Cardiac septum (tissue), 1 donor: ENCODE measurements around the gene MAPK13. TPM values are rescaled to one million over a fixed set of nuclear protein-coding genes. Genes with fewer than 3 reads are reported as not detected.
"Not testable (repeated sequence)": the region's sequence is repeated elsewhere in the genome, so short reads cannot be mapped to it uniquely, and the experiment has no call there.

Experiments used
- DNase-seq: peaks from one replicate; pipeline ENCODE4 v3.0.0-alpha.2; 2020; ENCODE audit warnings: low spot score
- intact Hi-C: fragments of 100-400 bp; cut with DNase I; formaldehyde crosslinking; loops from one replicate; pipeline ENCODE4 v1.14.0; 2022
- total RNA-seq: library from RNA; stranded (reverse); fragmentation: NEBNext Ultra II Directional; extraction: Animal tissue kit (Norgen Biotek cat#: 25700); gene quantifications from one replicate; pipeline ENCODE4 v1.2.1, GENCODE V29; 2021
- donor health status: DM: no; HTN: no; CAD: no.

MAPK13 gene
- total RNA-seq, 1 donor from 2014 or later = 1.6 TPM

GRCh38 chr6:36125575-36125974 is 4.7 kb upstream of the MAPK13 start:
- intact Hi-C loops = no loop called here
- DNase-seq = no peak

GRCh38 chr6:36126121-36126520 is 4.2 kb upstream of the MAPK13 start:
- intact Hi-C loops = no loop called here
- DNase-seq = no peak

- intact Hi-C loops = no loop called here
- no peak for DNase-seq
Observed at GRCh38 chr6:36126553-36127458, 3.5 kb upstream of the MAPK13 start.

- intact Hi-C loops = no loop called here
- DNase-seq = peak; percentile 95
Observed at GRCh38 chr6:36127462-36128016, 2.8 kb upstream of the MAPK13 start.

GRCh38 chr6:36128073-36128472 is 2.2 kb upstream of the MAPK13 start:
- intact Hi-C loops = no loop called here

GRCh38 chr6:36128793-36129192 is 1.5 kb upstream of the MAPK13 start:
- DNase-seq = no peak
- intact Hi-C loops = no loop called here

More at GRCh38 chr6:36128073-36128472, 2.2 kb upstream of the MAPK13 start:
- DNase-seq = no peak

- DNase-seq, intact Hi-C loops: not testable (repeated sequence)
Observed at GRCh38 chr6:36129334-36129733, 979 bp upstream of the MAPK13 start.

- DNase-seq = no peak
- intact Hi-C loops = no loop called here
Observed at GRCh38 chr6:36130667-36131510, 576 bp downstream of the MAPK13 start.

GRCh38 chr6:36131511-36132245 is 1.4 kb downstream of the MAPK13 start:
- DNase-seq = no peak
- intact Hi-C loops = no loop called here

- DNase-seq = no peak
- intact Hi-C loops = no loop called here
Observed at GRCh38 chr6:36132246-36132895, 2.1 kb downstream of the MAPK13 start.

- intact Hi-C loops = no loop called here
- no peak for DNase-seq
Observed at GRCh38 chr6:36133148-36133547, 2.8 kb downstream of the MAPK13 start.

- intact Hi-C loops = no loop called here
- no peak for DNase-seq
Observed at GRCh38 chr6:36133912-36134311, 3.6 kb downstream of the MAPK13 start.

GRCh38 chr6:36135053-36135731 is 4.9 kb downstream of the MAPK13 start:
- intact Hi-C loops = no loop called here
- DNase-seq = no peak

GRCh38 chr6:36136034-36136433 is 5.7 kb downstream of the MAPK13 start:
- intact Hi-C loops = no loop called here
- no peak for DNase-seq

GRCh38 chr6:36136551-36136950 is 6.2 kb downstream of the MAPK13 start:
- intact Hi-C loops = no loop called here

GRCh38 chr6:36138667-36139066 is 8.4 kb downstream of the MAPK13 start:
- intact Hi-C loops = no loop called here
- DNase-seq = peak; percentile 49

More at GRCh38 chr6:36136551-36136950, 6.2 kb downstream of the MAPK13 start:
- DNase-seq = no peak

GRCh38 chr6:36139431-36139830 is 9.1 kb downstream of the MAPK13 start:
- peak; percentile 62 for DNase-seq
- intact Hi-C loops = no loop called here

GRCh38 chr6:36139991-36140710 is 9.8 kb downstream of the MAPK13 start:
- intact Hi-C loops = no loop called here
- DNase-seq = peak; percentile 61
